GM12801 (cell line): ENCODE measurements around the gene STMN1.

ENCODE experiments used
- CTCF ChIP-seq: IDR thresholded peaks from one replicate; pipeline ENCODE4 v1.5.1; 2011; ENCODE audit warnings: control low read depth; ENCODE audit not compliant: insufficient read length; ENCODE audit errors: extremely low read depth

Gene STMN1

GRCh38 chr1:25896266-25896665 lies 10.0 kb downstream of the STMN1 start:
- no peak for TF ChIP-seq CTCF

GRCh38 chr1:25895365-25895990 lies 10.7 kb downstream of the STMN1 start:
- peak; percentile 84 for TF ChIP-seq CTCF

GRCh38 chr1:25893116-25893515 lies 13.1 kb downstream of the STMN1 start:
- no peak for TF ChIP-seq CTCF

- no peak for TF ChIP-seq CTCF
Observed at GRCh38 chr1:25891606-25892005, 14.6 kb downstream of the STMN1 start.

- no peak for TF ChIP-seq CTCF
Observed at GRCh38 chr1:25890239-25891034, 15.8 kb downstream of the STMN1 start.

- TF ChIP-seq CTCF, result no peak
Observed at GRCh38 chr1:25889470-25889869, 16.7 kb downstream of the STMN1 start.

GRCh38 chr1:25888426-25888987 lies 17.7 kb downstream of the STMN1 start:
- TF ChIP-seq CTCF, result no peak
